Fibroblast of the aortic adventitia (primary cell): ENCODE measurements around the gene TOMM34. TPM values are rescaled to one million over a fixed set of nuclear protein-coding genes. Genes with fewer than 3 reads are reported as not detected.

Experiments used
- DNase-seq: peaks from one replicate; pipeline ENCODE4 v3.0.0-alpha.2; 2010; ENCODE audit warnings: low read depth
- H3K4me3 ChIP-seq: 2 replicates; pipeline ENCODE4 v1.5.1; 2011; ENCODE audit warnings: low read depth, mild to moderate bottlenecking, control low read depth, low read length, moderate library complexity
- CTCF ChIP-seq: IDR thresholded peaks from 2 replicates; pipeline ENCODE4 v1.5.1; 2011; ENCODE audit warnings: mild to moderate bottlenecking, low read length, control low read depth, inconsistent platforms; ENCODE audit not compliant: insufficient read depth
- total RNA-seq: library from RNA; depleted of rRNA; stranded (reverse); fragments of >200 nt; gene quantifications from 2 replicates; pipeline ENCODE4 v1.2.3, GENCODE V29; 2012; ENCODE audit warnings: low replicate concordance

The TOMM34 gene
- total RNA-seq, 1 donor, result 29.3 TPM

- no peak for TF ChIP-seq CTCF
- DNase-seq, result peak; percentile 40
- peak overlapping the region; percentile 45 for H3K4me3 ChIP-seq
These were observed 30.2 kb upstream of the TOMM34 start for GRCh38 chr20:44990425-44990824.

GRCh38 chr20:44988631-44989171, 28.5 kb upstream of the TOMM34 start:
- DNase-seq, result no peak
- no peak for TF ChIP-seq CTCF
- no peak overlapping the region for H3K4me3 ChIP-seq

GRCh38 chr20:44983093-44983674, 23.0 kb upstream of the TOMM34 start:
- no peak overlapping the region for H3K4me3 ChIP-seq
- no peak for DNase-seq
- no peak for TF ChIP-seq CTCF

- no peak for TF ChIP-seq CTCF
- DNase-seq, result no peak
- no peak overlapping the region for H3K4me3 ChIP-seq
These were observed 21.7 kb upstream of the TOMM34 start for GRCh38 chr20:44981736-44982406.

- no peak overlapping the region for H3K4me3 ChIP-seq
- DNase-seq, result no peak
- TF ChIP-seq CTCF, result no peak
These were observed 19.0 kb upstream of the TOMM34 start for GRCh38 chr20:44979090-44979621.

- DNase-seq, result no peak
- H3K4me3 ChIP-seq, result no peak overlapping the region
- no peak for TF ChIP-seq CTCF
These were observed 16.5 kb upstream of the TOMM34 start for GRCh38 chr20:44976698-44977097.
